ENCODE results near the gene ORC4. TPM values are rescaled to one million over a fixed set of nuclear protein-coding genes. Genes with fewer than 3 reads are reported as not detected.

ORC4 gene
- total RNA-seq, 3 donors from 2014 or later, result 33.3 to 49.9 (median 41.6) TPM

DNA sequence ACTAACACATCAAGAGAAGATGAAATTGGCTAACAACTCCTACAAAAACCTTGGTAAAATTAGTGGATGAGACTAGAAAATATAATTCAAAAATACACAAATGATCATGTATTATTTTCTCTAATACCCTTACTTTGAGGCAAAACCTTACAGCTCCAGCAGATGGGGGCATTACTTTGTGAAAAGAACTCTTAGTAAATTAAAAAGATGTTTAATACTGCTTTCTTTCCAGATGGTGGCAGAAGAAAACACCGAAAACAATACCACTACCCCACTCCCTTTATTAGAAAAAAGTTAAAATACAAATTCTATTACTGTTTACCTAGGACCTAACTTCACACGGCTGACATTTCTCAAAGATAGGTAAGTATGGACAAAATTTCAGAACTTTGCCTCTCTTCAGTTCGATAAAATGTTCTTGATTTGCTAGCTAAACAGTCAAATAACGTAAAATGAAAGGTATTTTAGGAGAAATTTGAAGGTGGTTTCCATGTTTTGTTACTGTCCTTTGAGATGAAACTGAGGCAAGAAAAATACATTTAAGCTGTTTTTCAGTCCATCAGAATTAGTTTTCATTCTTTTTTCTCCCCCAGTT lies 30.6 kb downstream of the ORC4 start:
- no peaks in the 10 kb centered on the region for H3K36me3 ChIP-seq (ENCODE audit: low read depth)
- ATAC-seq (no peak), DNase-seq (peak in 1 of 3 donors; percentile 29)
- no peaks in the 10 kb centered on the region for H3K9me3 ChIP-seq
- H3K4me3 ChIP-seq, result no peak overlapping the region
- TF ChIP-seq, protein P1, sequence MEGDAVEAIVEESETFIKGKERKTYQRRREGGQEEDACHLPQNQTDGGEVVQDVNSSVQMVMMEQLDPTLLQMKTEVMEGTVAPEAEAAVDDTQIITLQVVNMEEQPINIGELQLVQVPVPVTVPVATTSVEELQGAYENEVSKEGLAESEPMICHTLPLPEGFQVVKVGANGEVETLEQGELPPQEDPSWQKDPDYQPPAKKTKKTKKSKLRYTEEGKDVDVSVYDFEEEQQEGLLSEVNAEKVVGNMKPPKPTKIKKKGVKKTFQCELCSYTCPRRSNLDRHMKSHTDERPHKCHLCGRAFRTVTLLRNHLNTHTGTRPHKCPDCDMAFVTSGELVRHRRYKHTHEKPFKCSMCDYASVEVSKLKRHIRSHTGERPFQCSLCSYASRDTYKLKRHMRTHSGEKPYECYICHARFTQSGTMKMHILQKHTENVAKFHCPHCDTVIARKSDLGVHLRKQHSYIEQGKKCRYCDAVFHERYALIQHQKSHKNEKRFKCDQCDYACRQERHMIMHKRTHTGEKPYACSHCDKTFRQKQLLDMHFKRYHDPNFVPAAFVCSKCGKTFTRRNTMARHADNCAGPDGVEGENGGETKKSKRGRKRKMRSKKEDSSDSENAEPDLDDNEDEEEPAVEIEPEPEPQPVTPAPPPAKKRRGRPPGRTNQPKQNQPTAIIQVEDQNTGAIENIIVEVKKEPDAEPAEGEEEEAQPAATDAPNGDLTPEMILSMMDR (IDR thresholded peaks at IDR 0.05), result no peak
- intact Hi-C loops (cut with DNase I, micrococcal nuclease), result no loop called here
- no peaks in the 10 kb centered on the region for H3K4me1 ChIP-seq (ENCODE audit: low read depth)

DNA sequence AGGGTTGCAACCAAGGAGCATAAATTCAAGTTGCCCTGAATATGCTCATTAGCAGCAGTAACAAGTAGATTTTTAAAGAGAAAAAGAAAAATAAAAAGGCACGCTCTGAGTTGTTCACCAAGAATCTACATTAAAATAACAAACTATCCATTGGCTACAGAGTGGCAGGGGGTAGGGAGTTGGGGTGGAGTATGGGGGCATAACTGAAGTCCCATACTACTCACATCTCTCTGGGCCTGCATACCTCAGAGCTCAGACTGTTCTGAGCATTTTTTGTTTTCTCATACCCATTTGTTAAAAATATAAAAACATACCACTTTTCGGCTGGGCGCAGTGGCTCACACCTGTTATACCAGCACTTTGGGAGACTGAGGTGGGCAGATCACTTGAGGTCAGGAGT lies 31.4 kb downstream of the ORC4 start:
- TF ChIP-seq, protein P1 (IDR thresholded peaks at IDR 0.05), result no peak
- DNase-seq (no peak), ATAC-seq (no peak)
- intact Hi-C loops (cut with DNase I, micrococcal nuclease), result no loop called here
- Histone ChIP-seq H3K4me1 (ENCODE audit: low read depth) (no peaks in the 10 kb centered on the region), H3K9me3 (no peaks in the 10 kb centered on the region), H3K36me3 (ENCODE audit: low read depth) (no peaks in the 10 kb centered on the region), H3K4me3 (no peak overlapping the region)

DNA sequence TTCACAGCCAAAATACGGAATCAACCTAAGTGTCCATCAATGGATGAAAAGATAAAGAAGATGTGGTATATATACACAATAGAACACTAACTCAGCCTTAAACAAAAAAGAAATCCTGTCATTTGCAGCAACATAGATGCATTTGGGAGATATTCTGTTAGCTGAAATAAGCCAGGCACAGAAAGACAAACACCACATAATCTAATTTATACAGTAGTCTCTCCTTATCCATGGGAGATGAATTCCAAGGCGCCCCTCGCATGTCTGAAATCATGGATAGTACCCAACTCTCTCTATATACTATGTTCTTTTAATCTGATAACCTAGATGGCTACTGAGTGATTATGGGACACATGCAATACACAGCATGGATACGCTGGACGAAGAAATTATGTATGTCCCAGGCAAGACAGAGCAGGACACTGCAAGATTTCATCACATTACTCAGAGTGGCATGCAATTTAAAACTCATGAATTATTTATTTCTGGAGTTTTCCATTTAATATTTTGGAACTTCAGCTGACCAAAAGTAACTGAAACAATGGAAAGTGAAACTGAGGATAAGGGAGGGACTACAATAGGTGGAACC lies 39.5 kb downstream of the ORC4 start:
- intact Hi-C loops (cut with DNase I, micrococcal nuclease), result no loop called here
- H3K36me3 ChIP-seq (ENCODE audit: low read depth), result no peaks in the 10 kb centered on the region
- DNase-seq, result no peak
- TF ChIP-seq, protein P1 (IDR thresholded peaks at IDR 0.05), result no peak
- H3K9me3 ChIP-seq, result no peaks in the 10 kb centered on the region
- ATAC-seq, result no peak
- H3K4me3 ChIP-seq, result no peak overlapping the region
- H3K4me1 ChIP-seq (ENCODE audit: low read depth), result no peaks in the 10 kb centered on the region

DNA sequence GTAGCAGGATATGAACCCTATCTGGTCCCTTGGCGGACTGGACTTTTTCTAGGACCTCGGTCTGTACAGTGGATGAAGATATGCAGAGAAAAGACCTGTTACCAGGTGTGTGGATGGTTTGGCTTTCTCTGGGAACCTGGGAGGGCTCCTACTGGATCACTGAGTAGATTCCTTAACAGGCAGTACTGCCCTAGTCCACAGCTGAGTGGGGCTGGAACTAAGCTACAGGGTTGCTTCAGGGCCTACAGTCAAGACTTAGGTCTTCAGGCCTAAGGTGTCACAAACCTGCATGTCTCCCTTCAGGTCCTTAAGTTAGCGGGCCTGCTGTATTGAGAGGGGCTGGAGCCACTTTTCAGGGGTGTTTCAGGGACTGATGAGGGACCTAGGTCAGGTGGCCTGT lies 42.9 kb downstream of the ORC4 start:
- intact Hi-C loops (cut with DNase I, micrococcal nuclease), result no loop called here
- ATAC-seq, result no peak
- TF ChIP-seq, protein P1 (IDR thresholded peaks at IDR 0.05), result no peak

DNA sequence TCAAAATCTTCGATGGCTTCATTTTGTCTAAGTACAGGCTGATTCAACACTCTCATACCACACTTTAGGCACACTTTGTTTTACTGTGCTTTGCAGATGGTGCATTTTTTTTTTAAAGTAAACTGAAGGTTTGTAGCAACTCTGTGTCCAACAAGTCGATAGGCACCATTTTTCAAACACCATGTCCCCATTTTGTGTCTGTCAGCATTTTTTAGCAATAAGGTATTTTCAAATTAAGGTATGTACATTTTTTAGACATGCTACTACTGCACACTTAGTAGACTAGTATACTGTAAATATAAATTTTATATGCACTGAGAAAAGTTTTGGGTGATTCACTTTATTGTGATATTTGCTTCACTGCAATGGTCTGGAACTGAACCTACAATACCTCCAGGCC lies 44.4 kb downstream of the ORC4 start:
- no peaks in the 10 kb centered on the region for H3K9me3 ChIP-seq
- H3K36me3 ChIP-seq (ENCODE audit: low read depth), result no peaks in the 10 kb centered on the region
- H3K4me3 ChIP-seq, result no peak overlapping the region
- DNase-seq (no peak), ATAC-seq (no peak)
- no peaks in the 10 kb centered on the region for H3K4me1 ChIP-seq (ENCODE audit: low read depth)
- intact Hi-C loops (cut with DNase I, micrococcal nuclease), result no loop called here
- TF ChIP-seq, protein P1 (IDR thresholded peaks at IDR 0.05), result no peak

More for the DNA sequence above, 42.9 kb downstream of the ORC4 start:
- Histone ChIP-seq H3K36me3 (ENCODE audit: low read depth) (no peaks in the 10 kb centered on the region), H3K4me1 (ENCODE audit: low read depth) (no peaks in the 10 kb centered on the region), H3K4me3 (no peak overlapping the region), H3K9me3 (no peaks in the 10 kb centered on the region)
- DNase-seq, result no peak

All from mucosa of descending colon (tissue), 3 donors.